ENCODE measurements around the gene ZDHHC12.

DNA sequence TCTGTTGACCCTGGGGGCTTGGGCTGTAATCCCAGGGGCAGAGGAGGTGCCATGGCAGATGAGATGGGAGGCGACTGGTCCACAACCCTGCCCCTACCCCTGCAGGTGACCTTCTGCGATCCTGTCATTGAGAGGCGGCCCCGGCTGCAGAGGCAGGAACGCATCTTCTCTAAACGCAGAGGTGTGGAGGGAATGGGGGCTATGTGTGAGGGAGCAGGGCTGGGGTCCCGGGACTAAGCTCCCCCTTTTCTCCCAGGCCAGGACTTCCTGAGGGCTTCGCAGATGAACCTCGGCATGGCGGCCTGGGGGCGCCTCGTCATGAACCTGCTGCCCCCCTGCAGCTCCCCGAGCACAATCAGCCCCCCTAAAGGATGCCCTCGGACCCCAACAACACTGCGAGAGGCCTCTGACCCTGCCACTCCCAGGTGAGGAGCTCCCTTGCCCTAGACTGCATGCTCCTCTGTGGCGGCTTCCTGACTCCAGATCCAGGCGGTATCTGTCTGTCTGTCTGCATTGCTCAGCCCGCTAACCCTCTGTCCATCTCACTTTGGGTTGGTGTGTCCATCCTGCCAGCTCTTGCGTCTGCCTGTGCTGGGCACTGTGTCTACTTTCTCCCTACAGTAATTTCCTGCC lies 9.9 kb downstream of the ZDHHC12 start:
- no peak for TF ChIP-seq POLR2A (IDR thresholded peaks at IDR 0.05)
- TF ChIP-seq, protein P1, sequence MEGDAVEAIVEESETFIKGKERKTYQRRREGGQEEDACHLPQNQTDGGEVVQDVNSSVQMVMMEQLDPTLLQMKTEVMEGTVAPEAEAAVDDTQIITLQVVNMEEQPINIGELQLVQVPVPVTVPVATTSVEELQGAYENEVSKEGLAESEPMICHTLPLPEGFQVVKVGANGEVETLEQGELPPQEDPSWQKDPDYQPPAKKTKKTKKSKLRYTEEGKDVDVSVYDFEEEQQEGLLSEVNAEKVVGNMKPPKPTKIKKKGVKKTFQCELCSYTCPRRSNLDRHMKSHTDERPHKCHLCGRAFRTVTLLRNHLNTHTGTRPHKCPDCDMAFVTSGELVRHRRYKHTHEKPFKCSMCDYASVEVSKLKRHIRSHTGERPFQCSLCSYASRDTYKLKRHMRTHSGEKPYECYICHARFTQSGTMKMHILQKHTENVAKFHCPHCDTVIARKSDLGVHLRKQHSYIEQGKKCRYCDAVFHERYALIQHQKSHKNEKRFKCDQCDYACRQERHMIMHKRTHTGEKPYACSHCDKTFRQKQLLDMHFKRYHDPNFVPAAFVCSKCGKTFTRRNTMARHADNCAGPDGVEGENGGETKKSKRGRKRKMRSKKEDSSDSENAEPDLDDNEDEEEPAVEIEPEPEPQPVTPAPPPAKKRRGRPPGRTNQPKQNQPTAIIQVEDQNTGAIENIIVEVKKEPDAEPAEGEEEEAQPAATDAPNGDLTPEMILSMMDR (IDR thresholded peaks at IDR 0.05), result no peak

All from ovary (tissue), 3 donors.